Uterus (tissue), 4 donors: Measurements from ENCODE around the gene ZNF10. TPM values are rescaled to one million over a fixed set of nuclear protein-coding genes. Genes with fewer than 3 reads are reported as not detected.

Experiments used
- DNase-seq, 2 donors: peaks; one replicate each; pipeline ENCODE4 v3.0.0-alpha.2; 2019 to 2020
- H3K27ac ChIP-seq, 2 donors: fragments of 200-600 bp; sonication (generic); 1 replicate in 1 of 2; 2 replicates in 1 of 2; pipeline ENCODE4 v1.5.1; 2016 to 2018
- H3K27me3 ChIP-seq, 2 donors: fragments of 200-600 bp; sonication (generic); one replicate each; pipeline ENCODE4 v1.5.1; 2018 to 2019; ENCODE audit warnings: control low read depth in 1 of 2
- H3K36me3 ChIP-seq, 2 donors: fragments of 200-600 bp; sonication (generic); one replicate each; pipeline ENCODE4 v1.5.1; 2019; ENCODE audit warnings: control low read depth in 1 of 2
- H3K4me1 ChIP-seq, 2 donors: fragments of 200-600 bp; sonication (generic); one replicate each; pipeline ENCODE4 v1.5.1; 2018 to 2019; ENCODE audit warnings: control low read depth in 1 of 2
- H3K4me3 ChIP-seq, 2 donors: fragments of 200-600 bp; sonication (generic); 1 replicate in 1 of 2; 2 replicates in 1 of 2; pipeline ENCODE4 v1.5.1; 2018 to 2019; ENCODE audit warnings: mild to moderate bottlenecking in 1 of 2
- H3K9me3 ChIP-seq, 2 donors: fragments of 200-600 bp; sonication (generic); one replicate each; pipeline ENCODE4 v1.5.1; 2019; ENCODE audit warnings: control low read depth in 1 of 2
- CTCF ChIP-seq, 4 experiments: fragments of 200-600 bp in 2 of 4; fragments of 450-650 bp in 2 of 4; sonication (generic) in 2 of 4; IDR thresholded peaks; one replicate each; pipeline ENCODE4 v1.5.1; 2016 to 2019; ENCODE audit warnings: antibody characterized with exemption in 4 of 4, mild to moderate bottlenecking in 2 of 4, moderate library complexity in 1 of 4
- POLR2A ChIP-seq, 2 donors: fragments of 450-650 bp; IDR thresholded peaks; one replicate each; pipeline ENCODE4 v1.6.1; 2016; ENCODE audit warnings: antibody characterized with exemption in 2 of 2, mild to moderate bottlenecking in 1 of 2, moderate library complexity in 1 of 2
- intact Hi-C: fragments of 100-400 bp; cut with DNase I; formaldehyde crosslinking; loops from one replicate; pipeline ENCODE4 v1.15.1; 2023; ENCODE audit warnings: low total_unique reads
- total RNA-seq, 4 donors: library from RNA; depleted of rRNA in 3 of 4; stranded (reverse); fragments of >200 nt in 3 of 4; gene quantifications; one replicate each; pipeline versions ENCODE4 v1.1.0 to v1.2.4, GENCODE V29; 2014 to 2023
- donor health status: DM: yes; HTN: yes; CAD: no.

Gene ZNF10
- total RNA-seq, 4 donors from 2014 or later = 17.9 to 35.9 (median 20.6) TPM

- no peak overlapping the region for H3K4me3 ChIP-seq
- intact Hi-C loops = no loop called here
- H3K4me1 ChIP-seq = no peaks in the 10 kb centered on the region
- no peak for DNase-seq
- H3K27ac ChIP-seq = no peak overlapping the region
- no peaks in the 10 kb centered on the region for H3K27me3 ChIP-seq
- no peak for TF ChIP-seq CTCF (IDR thresholded peaks at IDR 0.05)
- H3K36me3 ChIP-seq = peaks cover 0 to 6% of the 10 kb centered on the region in 2 donors
- peaks cover 0 to 98% of the 10 kb centered on the region in 2 donors for H3K9me3 ChIP-seq
Measured at GRCh38 chr12:133107121-133107520, 23.3 kb upstream of the ZNF10 start.

DNA sequence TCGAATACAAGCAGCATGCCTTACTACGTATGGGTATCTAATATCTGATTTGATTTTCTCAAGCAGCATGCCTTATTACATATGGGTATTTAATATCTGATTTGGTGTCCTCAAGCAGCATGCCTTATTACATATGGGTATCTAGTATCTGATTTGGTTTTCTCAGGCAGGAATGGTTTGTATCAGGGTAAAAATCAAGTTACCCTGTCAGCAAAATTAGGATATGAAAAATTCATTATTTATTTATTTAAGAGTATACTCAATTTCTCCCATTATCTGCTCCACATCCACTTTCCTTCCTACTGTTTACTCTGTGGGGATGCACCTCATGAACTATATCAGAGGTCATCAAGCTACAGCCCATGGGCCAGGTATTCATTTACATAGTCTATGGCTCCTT lies 22.3 kb upstream of the ZNF10 start:
- Histone ChIP-seq H3K27ac (no peak overlapping the region), H3K36me3 (peaks cover 0 to 6% of the 10 kb centered on the region in 2 donors), H3K4me1 (no peaks in the 10 kb centered on the region), H3K27me3 (no peaks in the 10 kb centered on the region), H3K4me3 (no peak overlapping the region), H3K9me3 (peaks cover 0 to 99% of the 10 kb centered on the region in 2 donors)
- TF ChIP-seq POLR2A (IDR thresholded peaks at IDR 0.05) (no peak), CTCF (IDR thresholded peaks at IDR 0.05) (no peak)
- intact Hi-C loops = no loop called here
- no peak for DNase-seq

DNA sequence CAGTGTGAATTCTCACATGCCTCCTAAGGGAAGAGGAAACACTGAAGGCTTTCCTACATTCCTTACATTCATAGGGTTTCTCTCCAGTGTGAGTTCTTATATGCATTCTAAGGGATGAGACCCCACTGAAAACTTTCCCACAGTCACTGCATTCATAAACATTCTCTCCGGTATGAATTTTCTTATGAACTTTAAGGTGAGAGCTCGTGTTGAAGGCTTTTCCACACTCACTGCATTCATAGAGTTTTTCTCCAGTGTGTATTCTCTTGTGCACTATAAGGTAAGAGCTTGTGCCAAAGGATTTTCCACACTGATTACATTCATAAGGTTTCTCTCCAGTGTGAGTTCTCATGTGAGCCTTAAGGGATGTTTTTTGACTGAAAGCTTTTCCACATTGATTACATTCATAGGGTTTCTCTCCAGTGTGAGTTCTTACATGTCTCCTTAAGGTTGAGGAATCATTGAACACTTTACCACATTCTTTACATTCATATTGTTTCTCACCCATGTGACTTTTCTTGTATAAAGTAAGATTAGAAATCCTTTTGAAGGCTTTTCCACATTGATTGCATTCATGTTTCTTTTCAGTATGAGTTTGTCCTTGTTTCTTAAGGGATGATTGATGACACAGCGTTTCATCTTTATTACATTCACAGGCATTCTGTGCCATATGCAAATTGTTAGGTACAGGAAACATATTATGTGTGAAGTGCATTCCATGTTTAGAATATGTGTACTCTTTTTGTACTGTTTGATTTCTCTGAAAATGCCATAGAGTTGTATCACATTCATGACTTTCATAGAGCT lies 9.8 kb upstream of the ZNF10 start:
- no peak for DNase-seq
- no peak for TF ChIP-seq POLR2A (IDR thresholded peaks at IDR 0.05)
- no peak for TF ChIP-seq CTCF (IDR thresholded peaks at IDR 0.05)
- Histone ChIP-seq H3K36me3 (no peaks in the 10 kb centered on the region), H3K9me3 (peaks cover 5 to 98% of the 10 kb centered on the region in 2 donors), H3K4me3 (no peak overlapping the region), H3K27me3 (no peaks in the 10 kb centered on the region), H3K4me1 (no peaks in the 10 kb centered on the region), H3K27ac (no peak overlapping the region)
- intact Hi-C loops = no loop called here

DNA sequence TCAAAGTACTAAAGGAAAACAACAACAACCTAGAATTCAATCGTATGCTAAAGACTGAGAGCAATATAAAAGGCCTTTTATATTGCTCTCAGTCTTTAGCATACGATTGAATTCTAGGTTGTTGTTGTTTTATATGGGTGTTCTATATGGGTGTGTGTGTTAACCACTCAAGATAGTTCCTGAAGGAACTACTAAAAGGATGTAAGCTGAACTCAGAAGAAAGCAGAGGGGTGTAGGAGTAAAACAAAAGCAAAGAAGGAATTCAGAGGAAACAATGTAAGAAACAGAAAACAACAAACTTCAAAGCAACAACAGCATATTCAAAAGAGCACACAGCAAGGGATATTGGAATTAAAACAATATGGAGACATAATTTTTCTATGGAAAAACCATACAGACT lies 5.8 kb upstream of the ZNF10 start:
- no peak for DNase-seq
- Histone ChIP-seq H3K36me3 (no peaks in the 10 kb centered on the region), H3K27me3 (no peaks in the 10 kb centered on the region), H3K9me3 (peaks cover 1 to 93% of the 10 kb centered on the region in 2 donors), H3K4me3 (no peak overlapping the region), H3K4me1 (no peaks in the 10 kb centered on the region), H3K27ac (no peak overlapping the region)
- intact Hi-C loops = no loop called here
- TF ChIP-seq CTCF (IDR thresholded peaks at IDR 0.05) (no peak), POLR2A (IDR thresholded peaks at IDR 0.05) (no peak)

DNA sequence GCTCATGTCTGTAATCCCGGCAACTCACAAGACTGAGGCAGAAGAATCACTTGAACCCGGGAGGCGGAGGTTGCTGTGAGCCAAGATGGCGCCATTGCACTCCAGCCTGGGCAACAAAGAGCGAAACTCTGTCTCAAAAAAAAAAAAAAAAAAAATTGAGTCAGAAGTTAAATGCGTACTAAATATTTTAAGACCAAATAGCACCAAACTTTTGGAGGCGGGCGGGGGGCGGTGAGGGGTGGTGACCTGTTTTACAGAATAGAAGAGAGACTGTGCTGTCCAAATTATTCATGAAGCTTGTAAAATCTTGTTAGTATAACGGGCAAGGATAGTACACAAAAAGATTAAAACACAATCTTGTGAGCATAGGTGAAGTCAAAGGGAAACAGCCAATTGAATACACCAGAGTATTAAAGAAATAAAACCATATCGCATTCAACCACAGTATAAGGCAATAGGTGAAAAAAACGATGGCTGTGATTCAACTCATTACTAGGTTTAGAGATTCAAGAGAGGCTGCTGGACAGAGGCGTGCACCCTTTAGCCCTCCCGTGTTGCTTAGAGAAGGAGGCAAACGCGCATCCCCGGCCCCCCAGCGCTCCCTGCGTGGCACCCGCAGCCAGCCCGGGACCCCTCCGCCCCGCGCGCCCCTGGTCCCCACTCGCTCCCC lies 924 bp upstream of the ZNF10 start:
- Histone ChIP-seq H3K27ac (peak overlapping the region; percentile 85 to 94), H3K4me1 (no peaks in the 10 kb centered on the region), H3K36me3 (no peaks in the 10 kb centered on the region), H3K9me3 (peaks cover 0 to 54% of the 10 kb centered on the region in 2 donors), H3K4me3 (peak overlapping the region; percentile 65 to 88), H3K27me3 (no peaks in the 10 kb centered on the region)
- no peak for DNase-seq
- intact Hi-C loops = no loop called here
- no peak for TF ChIP-seq POLR2A (IDR thresholded peaks at IDR 0.05)
- no peak for TF ChIP-seq CTCF (IDR thresholded peaks at IDR 0.05)
